CD4-positive, alpha-beta T cell treated with Interleukin-15 for 4 hours (primary cell): ENCODE measurements around the gene ZNF469.
"Not testable (repeated sequence)": the region's sequence is repeated elsewhere in the genome, so short reads cannot be mapped to it uniquely, and the experiment has no call there.

ENCODE experiments used
- DNase-seq: peaks from one replicate; pipeline ENCODE4 v3.0.0-alpha.2; 2020; ENCODE audit warnings: low spot score

The ZNF469 gene

GRCh38 chr16:88393571-88393970, 10.8 kb downstream of the ZNF469 start:
- DNase-seq: no peak

GRCh38 chr16:88394426-88394825, 11.7 kb downstream of the ZNF469 start:
- no peak for DNase-seq

- DNase-seq: no peak
These were observed 13.2 kb downstream of the ZNF469 start for GRCh38 chr16:88395669-88396584.

- no peak for DNase-seq
These were observed 15.6 kb downstream of the ZNF469 start for GRCh38 chr16:88398170-88398873.

GRCh38 chr16:88398874-88399178, 16.1 kb downstream of the ZNF469 start:
- DNase-seq: no peak

GRCh38 chr16:88400186-88400585, 17.4 kb downstream of the ZNF469 start:
- no peak for DNase-seq

- DNase-seq: no peak
These were observed 19.0 kb downstream of the ZNF469 start for GRCh38 chr16:88401604-88402246.

- no peak for DNase-seq
These were observed 19.9 kb downstream of the ZNF469 start for GRCh38 chr16:88402551-88403240.

- no peak for DNase-seq
These were observed 21.2 kb downstream of the ZNF469 start for GRCh38 chr16:88403794-88404581.

GRCh38 chr16:88404769-88405168, 22.0 kb downstream of the ZNF469 start:
- DNase-seq: no peak

GRCh38 chr16:88405216-88406060, 22.7 kb downstream of the ZNF469 start:
- no peak for DNase-seq

- DNase-seq: no peak
These were observed 23.6 kb downstream of the ZNF469 start for GRCh38 chr16:88406096-88407041.

- DNase-seq: no peak
These were observed 24.3 kb downstream of the ZNF469 start for GRCh38 chr16:88407042-88407420.

- no peak for DNase-seq
These were observed 25.0 kb downstream of the ZNF469 start for GRCh38 chr16:88407807-88408206.

- no peak for DNase-seq
These were observed 25.9 kb downstream of the ZNF469 start for GRCh38 chr16:88408561-88409142.

GRCh38 chr16:88409296-88410065, 26.7 kb downstream of the ZNF469 start:
- DNase-seq: no peak

GRCh38 chr16:88410297-88410968, 27.7 kb downstream of the ZNF469 start:
- not testable (repeated sequence) for DNase-seq
